GM18505 (cell line): ENCODE data around the gene IL1RAP.
A peak's percentile ranks its signal among the peaks of the same experiment; 100 is the strongest.

Experiments
- ATAC-seq: cut with Tn5 transposase; IDR thresholded peaks from one replicate; pipeline ENCODE4 v1.9.1; 2021; ENCODE audit not compliant: unreplicated experiment
- POLR2A ChIP-seq: IDR thresholded peaks from 4 replicates; pipeline ENCODE4 v1.6.1; 2011; ENCODE audit warnings: borderline replicate concordance; ENCODE audit not compliant: insufficient read depth, insufficient read length; ENCODE audit errors: extremely low read depth

IL1RAP gene

DNA sequence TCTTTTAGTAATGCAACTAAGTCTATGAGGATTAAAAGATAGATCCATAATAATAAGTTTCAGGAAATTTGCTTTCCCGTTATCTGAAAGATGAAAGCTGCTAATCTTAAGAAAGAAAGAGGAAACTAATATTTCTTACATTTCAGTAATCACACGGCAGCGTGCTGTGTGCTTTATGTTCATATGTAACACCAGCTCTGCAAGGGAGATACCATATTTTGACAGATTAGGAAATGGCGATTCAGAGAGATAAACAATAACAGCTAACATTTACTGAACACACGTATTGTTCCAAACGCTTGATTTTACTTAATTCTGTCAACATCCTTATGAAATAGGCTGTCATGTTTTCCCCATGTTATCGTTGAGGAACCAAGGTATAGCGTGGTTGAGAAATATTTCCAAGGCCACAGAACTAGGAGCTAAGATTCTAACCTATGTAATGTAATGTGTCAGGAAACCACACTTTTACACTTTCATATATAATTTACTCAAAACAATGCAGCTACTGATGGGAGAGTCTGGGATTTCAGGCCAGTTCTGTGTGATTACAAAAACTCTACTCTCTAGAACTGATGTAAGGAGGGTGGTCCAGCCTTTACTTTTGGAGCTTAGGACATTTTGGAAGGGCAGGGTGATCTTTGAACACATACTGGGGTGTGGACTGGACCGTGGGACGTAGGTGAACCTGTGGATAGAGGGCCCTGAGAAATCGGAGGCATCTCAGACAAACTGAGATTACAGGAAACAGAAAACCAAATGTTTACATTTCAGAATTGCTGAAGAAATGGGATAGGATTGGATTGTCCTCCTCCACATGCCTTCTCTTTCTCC is 100.6 kb downstream of the IL1RAP start:
- no peak for ATAC-seq

DNA sequence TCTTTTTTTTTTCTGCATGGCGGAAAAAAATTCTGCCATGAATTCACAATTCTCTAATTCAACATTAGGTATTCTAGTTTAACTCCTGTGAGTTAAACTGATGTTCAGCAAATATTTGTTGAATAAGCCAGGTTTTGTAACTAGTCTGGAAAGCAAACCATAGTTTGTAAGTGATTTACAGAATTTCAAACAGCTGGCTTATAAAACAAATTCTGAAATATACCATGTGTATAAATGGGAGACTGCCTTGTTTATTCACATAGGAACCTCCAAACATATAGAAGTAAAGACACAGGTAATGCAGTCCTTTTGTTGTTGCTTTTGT is 101.1 kb downstream of the IL1RAP start:
- no peak for TF ChIP-seq POLR2A
- no peak for ATAC-seq

More for the DNA sequence above, 100.6 kb downstream of the IL1RAP start:
- no peak for TF ChIP-seq POLR2A

DNA sequence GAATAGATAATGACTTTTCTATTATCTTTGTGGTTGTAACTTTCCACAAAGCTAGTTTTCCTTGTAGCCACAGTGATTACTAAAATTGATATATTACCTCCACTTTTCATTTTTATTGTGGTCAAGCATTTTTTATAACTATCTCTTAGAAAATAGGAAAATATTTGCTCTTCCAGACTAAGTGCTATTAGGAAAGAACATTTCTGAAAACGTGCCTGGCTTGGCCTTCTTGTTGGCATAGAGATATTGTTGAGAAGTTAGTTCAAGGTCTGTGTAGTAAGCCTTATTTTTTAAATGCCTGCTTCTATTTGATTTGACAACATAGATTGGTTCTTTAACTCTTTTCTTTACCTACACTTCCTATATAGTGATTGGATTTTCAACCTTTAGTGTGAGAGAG is 101.7 kb downstream of the IL1RAP start:
- ATAC-seq: no peak
- TF ChIP-seq POLR2A: no peak

DNA sequence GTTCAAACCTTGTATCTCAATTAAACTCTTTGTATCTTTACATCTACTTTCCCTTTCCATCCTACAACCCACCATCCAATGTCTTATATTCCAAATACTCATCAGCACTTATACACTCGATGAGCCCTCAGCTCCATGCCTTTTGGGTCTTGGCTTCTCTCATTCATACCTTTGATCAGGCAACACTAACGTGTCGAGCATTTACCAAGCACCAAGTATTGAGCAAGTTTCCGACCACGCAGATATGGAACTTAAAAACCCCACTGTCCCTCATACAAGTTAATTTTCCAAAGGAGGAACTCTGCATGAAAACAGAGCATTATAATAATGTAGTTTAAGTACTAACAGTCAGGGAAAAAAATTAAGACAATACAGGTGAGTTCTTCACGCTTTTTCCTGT is 102.8 kb downstream of the IL1RAP start:
- no peak for TF ChIP-seq POLR2A
- ATAC-seq: no peak

DNA sequence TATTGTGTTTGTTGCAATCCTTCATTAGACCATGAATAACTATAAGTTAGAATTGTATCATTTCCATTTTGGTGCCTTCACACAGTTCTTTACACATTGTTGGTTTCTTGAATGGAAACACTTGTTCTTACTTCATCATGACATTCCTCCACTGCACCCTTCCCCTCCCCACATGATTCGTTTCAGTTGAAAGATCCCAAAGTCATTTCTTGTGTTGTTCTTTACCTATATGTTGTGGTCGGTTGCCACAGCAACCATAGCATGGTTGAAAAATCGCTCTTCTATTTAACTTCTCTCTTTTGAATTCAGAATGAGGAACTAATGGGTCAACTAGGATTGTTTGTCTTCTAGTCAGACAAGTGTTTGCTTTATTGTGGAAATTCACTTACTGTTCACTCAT is 103.3 kb downstream of the IL1RAP start:
- peak; percentile 88 for ATAC-seq
- no peak for TF ChIP-seq POLR2A

DNA sequence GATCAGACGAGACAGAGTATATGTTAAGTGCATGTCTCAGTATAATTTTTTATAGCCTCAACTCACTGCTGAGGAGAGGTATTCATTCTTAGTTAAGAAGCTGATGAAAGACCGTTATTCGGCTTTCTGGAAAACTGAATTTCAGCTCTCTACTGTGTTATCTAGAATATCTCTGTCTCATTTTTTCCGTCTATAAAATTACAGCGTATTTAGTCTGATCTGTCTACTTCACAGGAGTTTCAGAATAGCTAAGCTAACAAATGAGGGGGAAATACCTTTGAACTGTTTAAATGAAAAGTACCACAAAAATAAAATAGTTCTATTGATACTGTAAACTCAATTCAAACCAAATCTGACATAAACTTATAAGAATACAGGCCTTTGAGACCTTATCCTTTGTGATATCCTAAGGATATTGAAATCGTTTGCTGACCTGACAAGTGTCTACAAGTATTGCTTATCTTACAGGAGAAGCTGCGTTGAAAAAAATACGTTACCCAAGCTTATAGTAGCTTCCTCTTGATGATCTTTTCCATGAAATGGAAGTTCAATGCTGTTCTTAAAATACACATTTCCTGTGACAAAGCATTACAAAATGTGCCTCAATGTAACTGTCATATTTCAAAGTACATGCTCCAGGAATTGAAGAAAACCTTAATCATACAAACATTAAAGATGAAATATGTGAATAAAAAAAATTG is 104.6 kb downstream of the IL1RAP start:
- peak; percentile 36 for ATAC-seq

DNA sequence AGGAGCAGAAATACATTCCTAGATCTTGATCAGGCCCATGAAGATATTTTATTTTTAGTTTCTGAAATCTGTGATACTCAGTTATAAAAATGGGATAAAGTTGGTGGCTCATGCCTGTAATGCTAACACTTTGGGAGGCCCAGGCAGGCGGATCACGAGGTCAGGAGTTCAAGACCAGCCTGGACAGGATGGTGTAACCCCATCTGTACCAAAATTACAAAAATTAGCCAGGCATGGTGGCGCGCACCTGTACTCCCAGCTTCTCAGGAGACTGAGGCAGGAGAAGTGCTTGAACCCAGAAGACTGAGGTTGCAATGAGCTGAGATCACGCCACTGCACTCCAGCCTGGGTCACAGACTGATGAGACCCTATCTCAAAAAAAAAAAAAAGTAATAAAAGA is 105.5 kb downstream of the IL1RAP start:
- ATAC-seq: no peak
- no peak for TF ChIP-seq POLR2A

More for the DNA sequence above, 104.6 kb downstream of the IL1RAP start:
- TF ChIP-seq POLR2A: no peak

DNA sequence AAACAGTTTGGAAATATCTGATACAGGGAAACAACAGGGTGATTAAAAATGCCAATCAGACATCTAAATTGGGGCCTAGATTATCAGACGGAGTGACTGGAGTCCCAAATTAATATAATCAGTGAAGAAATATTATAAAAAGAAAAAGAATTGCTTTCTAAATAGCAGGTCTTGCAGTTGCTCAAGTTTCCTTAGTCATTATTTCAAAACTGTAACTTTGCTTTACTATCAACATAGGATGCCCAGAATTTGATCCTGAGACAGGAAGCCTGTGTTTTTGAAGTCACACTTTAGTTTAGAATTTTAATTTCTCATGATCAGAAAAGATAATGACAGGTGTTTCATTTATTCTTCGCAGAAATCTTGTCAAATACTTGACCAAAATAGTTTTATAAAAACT is 105.9 kb downstream of the IL1RAP start:
- TF ChIP-seq POLR2A: no peak
- ATAC-seq: no peak

DNA sequence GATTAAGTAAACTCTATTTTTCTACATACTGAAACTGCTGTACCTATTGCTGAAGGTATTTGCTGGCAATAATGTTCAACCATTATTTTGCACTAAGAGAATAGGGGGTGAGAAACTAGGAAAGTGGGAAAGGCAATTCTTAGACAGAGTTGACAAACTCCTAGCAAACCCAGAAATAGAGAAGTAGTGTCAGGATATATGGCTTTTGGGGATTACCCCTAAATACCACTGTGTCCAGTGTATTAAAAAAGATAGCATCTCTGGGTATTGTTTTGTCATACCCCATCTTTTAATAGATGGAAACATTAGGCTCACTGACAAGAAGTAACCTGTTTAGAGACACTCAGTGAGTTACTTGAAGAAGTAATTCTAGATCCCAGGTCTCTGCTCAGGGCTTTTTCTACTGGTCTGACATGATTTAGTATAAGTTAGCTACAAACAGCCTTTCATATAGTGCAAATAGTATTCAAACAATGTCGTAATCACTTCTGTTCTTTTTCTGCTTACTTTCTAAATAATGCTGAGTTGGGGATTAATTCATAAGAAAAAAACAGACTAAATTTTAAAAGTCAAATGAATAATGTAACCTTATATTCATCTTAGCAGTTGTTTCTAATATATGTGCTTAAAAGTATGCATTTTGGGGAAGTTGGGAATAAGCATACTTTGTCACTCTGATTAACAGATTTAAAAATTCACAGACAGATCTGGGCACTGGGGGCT is 107.2 kb downstream of the IL1RAP start:
- no peak for ATAC-seq
- TF ChIP-seq POLR2A: no peak

DNA sequence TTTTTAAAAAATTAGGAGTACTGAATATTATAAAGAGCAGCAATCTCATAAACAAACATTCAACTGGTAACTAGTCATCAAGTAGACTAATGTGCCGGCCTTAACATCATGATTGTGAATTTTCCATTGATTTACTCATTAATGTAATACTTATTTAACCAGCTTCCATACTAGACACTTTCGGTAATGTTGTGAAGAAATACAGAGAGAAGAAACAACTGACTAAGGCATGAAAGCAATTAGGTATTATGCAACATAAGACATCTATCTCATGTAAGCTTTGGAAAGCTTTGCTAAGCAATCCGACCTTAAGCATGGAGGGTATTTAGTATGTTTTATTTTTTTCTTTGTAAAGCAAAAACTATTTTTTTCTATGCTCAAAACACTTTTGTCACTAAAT is 108.0 kb downstream of the IL1RAP start:
- no peak for TF ChIP-seq POLR2A
- ATAC-seq: no peak

DNA sequence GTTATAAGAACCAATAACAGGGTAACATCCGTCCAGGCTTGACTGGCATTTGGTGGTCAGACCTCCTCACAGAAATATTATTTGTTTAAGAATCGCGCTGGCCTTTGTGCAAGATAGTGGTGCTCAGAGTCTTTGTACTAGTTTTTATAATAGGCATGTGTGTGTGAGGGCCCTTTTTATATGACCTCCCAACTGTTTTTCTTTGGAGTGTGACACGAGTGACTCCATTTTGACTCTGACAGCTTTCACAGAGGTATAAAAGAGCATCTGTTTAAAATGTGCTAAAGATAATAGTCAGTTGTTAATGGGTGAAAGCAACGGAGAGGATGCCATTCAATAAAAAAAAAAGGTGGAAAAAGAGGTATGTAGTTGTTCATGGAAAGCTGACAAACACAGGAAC is 110.4 kb downstream of the IL1RAP start:
- ATAC-seq: no peak
- TF ChIP-seq POLR2A: no peak

DNA sequence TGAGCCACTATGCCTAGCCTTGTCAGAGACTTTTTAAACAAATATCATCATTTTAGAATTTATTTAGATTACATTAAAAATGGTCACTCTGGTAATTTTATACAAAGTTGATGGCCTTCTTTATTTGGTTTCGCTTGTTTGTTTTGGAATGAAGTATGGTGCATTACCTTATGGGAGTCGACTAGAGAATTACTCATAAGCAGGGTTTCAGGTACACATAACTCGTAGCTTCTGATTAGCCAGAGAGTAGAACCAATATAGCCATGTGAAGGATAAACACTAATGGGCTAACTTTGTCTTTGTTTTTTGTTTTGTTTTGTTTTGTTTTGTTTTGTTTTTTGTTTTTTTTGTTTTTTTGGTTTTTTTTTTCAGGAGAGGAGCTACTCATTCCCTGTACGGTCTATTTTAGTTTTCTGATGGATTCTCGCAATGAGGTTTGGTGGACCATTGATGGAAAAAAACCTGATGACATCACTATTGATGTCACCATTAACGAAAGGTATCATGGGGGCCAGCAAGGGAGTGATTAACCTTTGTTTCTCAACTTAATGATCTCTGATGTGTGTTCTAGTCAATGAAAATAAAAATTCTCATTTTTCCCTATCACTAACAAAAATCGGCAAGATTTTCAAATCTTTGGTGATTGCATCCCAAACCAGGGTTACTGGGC is 113.2 kb downstream of the IL1RAP start:
- TF ChIP-seq POLR2A: no peak
- ATAC-seq: no peak

DNA sequence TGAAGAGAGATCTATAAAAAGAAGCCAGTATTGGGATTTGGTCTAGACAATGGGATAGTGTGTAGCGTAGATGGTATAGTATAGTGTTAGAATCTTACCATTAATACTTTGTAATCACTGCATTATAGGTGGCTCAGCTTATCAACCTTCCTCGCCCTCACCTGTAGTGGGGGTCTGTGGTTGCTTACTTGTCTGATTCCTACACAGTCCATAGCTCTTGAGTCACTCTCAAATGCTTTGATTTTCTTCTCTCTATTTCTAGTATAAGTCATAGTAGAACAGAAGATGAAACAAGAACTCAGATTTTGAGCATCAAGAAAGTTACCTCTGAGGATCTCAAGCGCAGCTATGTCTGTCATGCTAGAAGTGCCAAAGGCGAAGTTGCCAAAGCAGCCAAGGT is 115.2 kb downstream of the IL1RAP start:
- no peak for TF ChIP-seq POLR2A
- no peak for ATAC-seq

DNA sequence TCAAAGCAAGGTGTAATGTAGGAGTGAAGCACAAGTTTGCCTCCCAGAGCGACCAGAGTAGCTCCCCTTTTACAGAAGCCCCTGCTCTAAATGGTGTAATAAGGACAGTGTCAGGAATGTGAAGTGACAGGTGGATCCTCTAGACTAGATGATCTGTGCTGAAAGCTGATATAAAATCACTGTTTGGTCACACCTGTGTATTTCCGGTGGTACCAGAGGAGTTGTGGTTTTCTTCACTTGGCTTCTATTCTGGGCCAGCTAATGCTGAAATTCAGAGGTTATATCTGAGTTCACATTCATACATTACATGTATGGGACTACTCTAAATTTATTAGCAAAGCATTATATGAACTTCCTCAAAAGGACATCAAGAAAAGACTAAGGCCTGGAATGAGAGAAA is 117.4 kb downstream of the IL1RAP start:
- ATAC-seq: no peak
- no peak for TF ChIP-seq POLR2A

DNA sequence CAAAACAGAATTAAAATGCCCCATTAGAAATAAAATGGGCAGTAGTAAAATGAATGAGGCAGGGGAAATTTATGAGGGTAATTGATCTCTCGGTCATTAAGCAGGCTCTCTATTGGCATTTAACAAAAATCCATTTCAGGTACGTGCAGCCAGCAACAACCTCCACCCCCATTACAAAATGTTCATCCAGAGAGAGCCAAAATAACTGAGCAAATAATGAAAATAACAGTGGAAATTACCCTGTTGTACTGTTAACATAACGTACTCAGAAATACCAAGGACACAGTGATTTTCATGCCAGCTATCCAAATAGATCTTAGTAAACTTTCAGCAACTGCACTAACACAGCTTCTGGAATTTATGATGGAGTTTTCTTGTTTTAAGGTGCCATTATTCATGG is 127.7 kb downstream of the IL1RAP start:
- no peak for ATAC-seq
- TF ChIP-seq POLR2A: no peak
